HCT116 (cell line): ENCODE data around the gene YIPF3.

Experiments
- CBX3 ChIP-seq: IDR thresholded peaks from 2 replicates; pipeline ENCODE4 v1.6.1; 2012; ENCODE audit warnings: low read depth
- CTCF ChIP-seq, 3 experiments: fragments of 200-600 bp in 1 of 3; sonication (generic) in 1 of 3; IDR thresholded peaks in 2 of 3; conservative IDR thresholded peaks in 1 of 3; 2 replicates each; pipeline ENCODE4 v1.5.1; 2012 to 2017; ENCODE audit warnings: low read depth in 2 of 3, low read length in 2 of 3, antibody characterized with exemption in 1 of 3, borderline replicate concordance in 1 of 3, control low read depth in 1 of 3, mild to moderate bottlenecking in 1 of 3, mixed read lengths in 1 of 3, mixed run types in 1 of 3, moderate library complexity in 1 of 3; ENCODE audit not compliant: insufficient read depth in 1 of 3
- EZH2 ChIP-seq: fragments of 200-600 bp; sonication (generic); IDR thresholded peaks from 2 replicates; pipeline ENCODE4 v1.6.1; 2017; ENCODE audit warnings: antibody characterized with exemption, mixed run types
- JUND ChIP-seq: IDR thresholded peaks from 2 replicates; pipeline ENCODE4 v1.6.1; 2012
- POLR2A ChIP-seq: IDR thresholded peaks from 2 replicates; pipeline ENCODE4 v1.7.0; 2011; ENCODE audit warnings: borderline replicate concordance; ENCODE audit not compliant: insufficient read depth, insufficient read length; ENCODE audit errors: extremely low read depth
- POLR2AphosphoS5 ChIP-seq: IDR thresholded peaks from 2 replicates; pipeline ENCODE4 v1.6.1; 2011; ENCODE audit warnings: mild to moderate bottlenecking, low read depth, low read length, moderate library complexity
- SIN3A ChIP-seq: IDR thresholded peaks from 2 replicates; pipeline ENCODE4 v1.6.1; 2012; ENCODE audit warnings: low read depth
- SRF ChIP-seq: IDR thresholded peaks from 2 replicates; pipeline ENCODE4 v1.6.1; 2012; ENCODE audit warnings: low read depth
- TCF7L2 ChIP-seq: IDR thresholded peaks from 2 replicates; pipeline ENCODE4 v1.7.0; 2011; ENCODE audit warnings: borderline replicate concordance, inconsistent platforms; ENCODE audit not compliant: insufficient read depth, insufficient read length; ENCODE audit errors: extremely low read depth
- YY1 ChIP-seq: IDR thresholded peaks from 2 replicates; pipeline ENCODE4 v1.6.1; 2011; ENCODE audit warnings: low read length, low read depth, moderate library complexity, mild to moderate bottlenecking; ENCODE audit not compliant: insufficient replicate concordance; ENCODE audit errors: extremely low read depth
- TF ChIP-seq, protein P1 (sequence below): IDR thresholded peaks from 2 replicates; pipeline ENCODE4 v1.6.1; 2012
- TF ChIP-seq, protein P2 (sequence below): IDR thresholded peaks from 2 replicates; pipeline ENCODE4 v1.6.1; 2012; ENCODE audit warnings: low read depth

- TF ChIP-seq JUND = no peak
- TF ChIP-seq CTCF (IDR thresholded peaks at IDR 0.05 in 2 of 3, conservative IDR thresholded peaks at IDR 0.05 in 1 of 3; ENCODE audit: borderline replicate concordance in 1 of 3, insufficient read depth in 1 of 3, low read depth in 2 of 3, low read length in 2 of 3) = no peak
- no peak for TF ChIP-seq EZH2
- TF ChIP-seq POLR2A = no peak
- TF ChIP-seq CBX3 = no peak
- TF ChIP-seq SIN3A = no peak
- TF ChIP-seq SRF = no peak
- TF ChIP-seq, protein P1, sequence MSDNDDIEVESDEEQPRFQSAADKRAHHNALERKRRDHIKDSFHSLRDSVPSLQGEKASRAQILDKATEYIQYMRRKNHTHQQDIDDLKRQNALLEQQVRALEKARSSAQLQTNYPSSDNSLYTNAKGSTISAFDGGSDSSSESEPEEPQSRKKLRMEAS = no peak
- TF ChIP-seq POLR2AphosphoS5 = no peak
- no peak for TF ChIP-seq YY1
- TF ChIP-seq, protein P2, sequence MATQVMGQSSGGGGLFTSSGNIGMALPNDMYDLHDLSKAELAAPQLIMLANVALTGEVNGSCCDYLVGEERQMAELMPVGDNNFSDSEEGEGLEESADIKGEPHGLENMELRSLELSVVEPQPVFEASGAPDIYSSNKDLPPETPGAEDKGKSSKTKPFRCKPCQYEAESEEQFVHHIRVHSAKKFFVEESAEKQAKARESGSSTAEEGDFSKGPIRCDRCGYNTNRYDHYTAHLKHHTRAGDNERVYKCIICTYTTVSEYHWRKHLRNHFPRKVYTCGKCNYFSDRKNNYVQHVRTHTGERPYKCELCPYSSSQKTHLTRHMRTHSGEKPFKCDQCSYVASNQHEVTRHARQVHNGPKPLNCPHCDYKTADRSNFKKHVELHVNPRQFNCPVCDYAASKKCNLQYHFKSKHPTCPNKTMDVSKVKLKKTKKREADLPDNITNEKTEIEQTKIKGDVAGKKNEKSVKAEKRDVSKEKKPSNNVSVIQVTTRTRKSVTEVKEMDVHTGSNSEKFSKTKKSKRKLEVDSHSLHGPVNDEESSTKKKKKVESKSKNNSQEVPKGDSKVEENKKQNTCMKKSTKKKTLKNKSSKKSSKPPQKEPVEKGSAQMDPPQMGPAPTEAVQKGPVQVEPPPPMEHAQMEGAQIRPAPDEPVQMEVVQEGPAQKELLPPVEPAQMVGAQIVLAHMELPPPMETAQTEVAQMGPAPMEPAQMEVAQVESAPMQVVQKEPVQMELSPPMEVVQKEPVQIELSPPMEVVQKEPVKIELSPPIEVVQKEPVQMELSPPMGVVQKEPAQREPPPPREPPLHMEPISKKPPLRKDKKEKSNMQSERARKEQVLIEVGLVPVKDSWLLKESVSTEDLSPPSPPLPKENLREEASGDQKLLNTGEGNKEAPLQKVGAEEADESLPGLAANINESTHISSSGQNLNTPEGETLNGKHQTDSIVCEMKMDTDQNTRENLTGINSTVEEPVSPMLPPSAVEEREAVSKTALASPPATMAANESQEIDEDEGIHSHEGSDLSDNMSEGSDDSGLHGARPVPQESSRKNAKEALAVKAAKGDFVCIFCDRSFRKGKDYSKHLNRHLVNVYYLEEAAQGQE = no peak
- TF ChIP-seq TCF7L2 = no peak
Measured at GRCh38 chr6:43472515-43472914, 44.2 kb downstream of the YIPF3 start.
